HS-5 (cell line): ENCODE results near the gene TMEM44.
A peak's percentile ranks its signal among the peaks of the same experiment; 100 is the strongest.
"Not testable (repeated sequence)": the region's sequence is repeated elsewhere in the genome, so short reads cannot be mapped to it uniquely, and the experiment has no call there.

Experiments
- DNase-seq: peaks from one replicate; pipeline ENCODE4 v3.0.0-alpha.2; 2012; ENCODE audit warnings: low read depth

Gene TMEM44

DNA sequence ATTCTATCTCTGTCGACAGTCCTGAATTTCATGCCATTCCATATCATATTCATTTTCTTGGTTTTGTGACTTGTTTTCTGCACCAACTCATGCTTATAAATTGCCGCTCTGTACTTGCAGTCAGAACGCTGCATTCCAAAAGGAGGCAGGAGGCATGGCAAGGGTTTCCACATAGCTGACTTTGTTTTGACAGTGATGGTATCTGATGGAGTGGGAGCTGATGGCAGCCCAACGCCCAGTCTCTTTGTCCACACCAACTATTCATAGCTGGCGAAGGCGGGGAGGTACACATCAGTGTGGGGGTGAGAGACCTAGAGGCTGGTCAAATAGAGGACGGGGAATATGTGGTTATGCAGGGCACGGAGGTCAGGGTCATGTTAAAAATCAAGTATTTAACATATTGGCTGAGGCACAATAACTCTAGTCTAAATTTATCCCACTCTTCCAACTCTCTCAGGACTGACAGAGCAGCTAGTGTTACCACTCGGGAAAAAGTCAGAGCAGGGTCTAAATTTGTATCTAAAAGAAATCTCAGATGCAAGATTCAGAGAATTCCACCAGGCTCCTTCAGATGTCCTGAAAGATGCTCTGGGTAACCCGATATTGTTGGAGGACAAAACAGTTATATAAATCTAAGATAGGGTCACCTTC is 78.6 kb downstream of the TMEM44 start:
- no peak for DNase-seq

DNA sequence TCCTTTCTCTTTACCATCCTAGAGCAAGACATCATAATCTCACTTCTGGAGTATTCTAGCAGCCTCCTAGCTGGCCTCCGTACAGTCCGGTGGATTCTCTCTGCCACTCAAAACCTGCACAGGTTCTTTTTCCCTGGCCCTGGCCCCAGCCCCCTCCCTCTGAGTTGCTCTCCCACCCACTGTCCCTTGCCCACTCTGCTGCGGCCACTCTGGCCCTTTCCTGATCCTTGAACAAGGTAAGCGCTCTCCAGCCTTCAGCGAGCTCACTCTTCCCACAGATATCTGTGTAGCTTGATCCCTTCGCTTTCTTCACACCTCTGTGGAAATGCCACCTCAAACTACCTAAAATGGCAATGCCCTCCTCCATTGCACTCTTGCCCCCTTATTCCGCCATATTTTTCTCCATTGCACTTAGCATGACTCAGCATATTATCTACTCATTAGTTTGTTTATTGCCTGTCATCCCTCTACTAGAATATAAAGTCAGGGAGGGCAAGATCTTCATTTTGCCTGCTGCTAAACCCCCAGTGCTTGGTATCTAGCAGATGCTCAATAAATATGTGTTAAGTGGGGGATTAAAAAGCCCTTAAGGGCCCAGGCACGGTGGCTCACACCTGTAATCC is 80.8 kb downstream of the TMEM44 start:
- DNase-seq, result no peak

DNA sequence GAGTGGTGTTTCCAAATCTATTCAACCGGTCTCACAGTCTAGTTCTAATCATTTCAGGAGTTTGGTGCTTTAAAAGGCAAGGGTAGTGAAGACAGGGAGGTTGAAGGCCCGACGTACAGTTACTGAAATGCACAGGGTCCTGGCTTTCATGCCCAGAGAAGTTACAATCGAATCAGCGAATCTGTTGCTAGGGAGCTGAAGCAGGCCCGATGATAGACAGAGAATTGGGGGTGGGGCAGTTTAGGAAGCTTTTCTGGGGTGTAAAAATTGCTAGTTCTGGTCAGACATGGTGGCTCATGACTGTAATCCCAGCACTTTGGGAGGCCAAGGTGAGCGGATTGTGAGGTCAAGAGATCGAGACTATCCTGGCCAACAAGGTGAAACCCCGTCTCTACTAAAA is 83.4 kb downstream of the TMEM44 start:
- DNase-seq, result no peak

GRCh38 chr3:194548346-194549321 is 84.6 kb downstream of the TMEM44 start:
- no peak for DNase-seq

GRCh38 chr3:194547042-194547441 is 86.2 kb downstream of the TMEM44 start:
- no peak for DNase-seq

DNA sequence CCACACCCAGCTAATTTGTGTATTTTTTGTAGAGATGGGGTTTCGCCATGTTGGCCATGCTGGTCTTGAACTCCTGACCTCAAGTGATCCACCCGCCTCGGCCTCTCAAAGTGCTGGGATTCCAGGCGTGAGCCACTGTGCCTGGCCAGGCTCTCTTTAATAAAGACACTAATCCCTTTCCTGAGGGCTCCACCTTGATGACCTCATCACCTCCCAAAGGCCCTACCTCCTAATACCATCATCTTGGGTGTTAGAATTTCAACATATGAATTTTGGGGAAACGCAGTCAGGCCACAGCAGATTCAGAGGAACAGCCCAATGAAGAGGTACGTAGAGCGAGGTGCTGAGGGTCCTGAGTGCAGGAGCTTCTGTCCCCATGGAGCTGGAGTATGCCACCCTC is 87.7 kb downstream of the TMEM44 start:
- DNase-seq, result not testable (repeated sequence)

DNA sequence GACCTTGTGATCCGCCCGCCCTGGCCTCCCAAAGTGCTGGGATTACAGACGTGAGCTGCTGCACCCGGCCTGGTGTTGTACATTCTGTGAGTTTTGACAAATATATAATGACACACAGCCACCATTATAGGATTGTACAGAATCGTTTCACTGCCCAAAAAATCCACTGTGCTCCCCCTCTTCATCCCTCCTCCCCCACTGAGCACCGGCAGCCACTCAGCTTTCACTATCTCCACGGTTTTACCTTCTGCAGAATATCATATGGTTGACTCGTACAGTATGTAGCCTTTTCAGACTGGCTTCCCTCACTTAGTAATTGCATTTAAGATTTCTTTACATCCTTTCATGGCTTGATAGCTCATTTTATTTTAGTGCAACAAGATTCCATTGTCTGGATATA is 89.7 kb downstream of the TMEM44 start:
- no peak for DNase-seq

DNA sequence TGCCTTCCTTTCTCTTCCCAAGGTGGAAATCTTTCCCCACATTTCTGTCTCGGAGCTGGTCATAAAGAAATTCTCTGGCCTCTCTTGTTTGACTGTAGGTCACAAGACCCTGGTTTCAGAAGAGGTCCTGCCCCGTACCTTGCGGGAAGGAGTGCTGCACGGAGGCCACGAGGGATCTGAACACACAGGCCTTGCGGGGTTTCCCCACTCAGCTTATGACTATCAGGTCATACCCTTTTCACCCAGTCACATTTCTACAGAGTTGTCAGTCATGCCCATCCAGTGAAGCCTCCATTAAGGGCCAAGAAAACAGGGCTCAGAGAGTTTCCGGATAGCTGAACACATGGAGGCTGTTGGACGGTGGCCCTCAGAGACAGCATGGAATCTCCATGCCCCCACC is 91.7 kb downstream of the TMEM44 start:
- no peak for DNase-seq

- DNase-seq, result no peak
Observed at GRCh38 chr3:194540274-194540905, 92.8 kb downstream of the TMEM44 start.

- no peak for DNase-seq
Observed at GRCh38 chr3:194539498-194539897, 93.7 kb downstream of the TMEM44 start.

GRCh38 chr3:194537732-194538247 is 95.4 kb downstream of the TMEM44 start:
- peak; percentile 67 for DNase-seq
